DLD1 (cell line): ENCODE measurements around the gene RPL18.
"Not testable (repeated sequence)": the region's sequence is repeated elsewhere in the genome, so short reads cannot be mapped to it uniquely, and the experiment has no call there.

Experiments
- in situ Hi-C: cut with HindIII; loops from 2 replicates; pipeline ENCODE4 v1.10.0; 2017; ENCODE audit warnings: low sequenced_read_pairs

The RPL18 gene

DNA sequence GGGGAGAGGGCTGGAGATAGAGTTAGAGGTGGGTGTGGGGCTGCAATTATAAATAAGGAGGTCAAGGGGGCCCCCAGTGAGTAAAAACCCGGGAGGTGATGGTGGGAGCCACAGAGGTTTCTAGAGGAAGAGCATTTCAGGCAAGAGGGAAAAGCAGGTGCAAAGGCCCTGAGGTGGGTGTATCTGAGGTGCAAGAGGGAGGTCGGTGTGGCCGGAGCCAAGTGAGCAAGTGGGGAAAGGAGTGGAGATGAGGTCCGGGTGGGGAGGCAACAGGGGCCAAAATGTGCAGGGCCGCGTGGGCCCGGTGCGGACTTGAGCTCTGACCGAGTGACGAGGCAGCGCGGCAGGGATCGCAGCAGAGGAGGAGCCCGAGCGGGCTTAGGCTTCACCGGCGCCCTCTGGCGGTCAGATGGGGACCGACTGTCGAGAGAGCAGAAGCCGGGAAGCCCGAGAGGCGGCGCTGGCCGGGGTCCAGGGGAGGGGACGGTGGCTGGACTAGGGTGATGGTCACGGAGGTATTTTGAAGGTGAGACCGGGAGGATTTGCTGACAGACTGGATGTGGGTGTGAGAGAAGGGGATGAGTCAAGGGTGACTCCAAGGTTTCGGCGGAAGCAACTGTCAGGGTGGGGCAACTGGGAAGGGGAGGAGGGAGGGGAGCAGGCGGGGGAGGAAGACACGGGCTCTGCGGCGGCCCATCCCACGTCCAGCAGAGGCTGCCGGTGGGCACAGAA is 30.1 kb downstream of the RPL18 start:
- in situ Hi-C loops = no loop called here

DNA sequence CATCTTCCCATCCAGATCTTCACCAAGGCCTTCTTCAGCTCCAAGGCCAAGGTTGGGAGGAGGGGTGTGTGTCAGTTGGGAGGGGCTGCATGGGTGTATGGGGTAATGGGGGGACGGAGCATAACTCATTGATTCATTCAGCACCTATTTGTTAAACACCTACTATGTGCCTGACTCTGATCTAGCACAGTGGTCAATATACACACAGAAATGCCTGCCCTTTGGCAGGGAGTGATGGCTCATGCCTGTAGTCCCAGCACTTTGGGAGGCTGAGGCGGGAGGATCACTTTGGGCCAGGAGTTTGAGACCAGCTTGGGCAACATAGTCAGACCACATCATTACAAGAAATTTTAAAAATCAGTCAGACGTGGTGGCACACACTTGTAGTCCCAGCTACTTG is 31.6 kb downstream of the RPL18 start:
- in situ Hi-C loops = no loop called here

DNA sequence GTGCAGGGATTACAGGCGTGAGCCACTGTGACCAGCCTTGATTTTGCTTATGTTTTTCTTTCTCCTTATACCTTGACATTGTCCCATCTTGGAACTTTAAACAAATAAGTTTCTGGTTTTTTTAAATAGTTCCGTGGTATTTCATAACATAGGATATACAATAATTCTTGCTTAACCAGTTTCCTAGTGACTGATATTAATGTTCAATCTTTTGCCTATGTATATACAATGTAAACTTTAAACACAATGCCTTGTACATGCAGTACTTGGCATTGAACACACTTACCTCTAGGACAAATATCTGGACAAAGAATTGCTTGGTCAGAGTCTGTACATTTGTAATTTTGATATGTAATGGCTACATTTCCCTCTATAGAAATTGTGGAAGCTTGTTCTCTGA is 36.8 kb downstream of the RPL18 start:
- in situ Hi-C loops = no loop called here

DNA sequence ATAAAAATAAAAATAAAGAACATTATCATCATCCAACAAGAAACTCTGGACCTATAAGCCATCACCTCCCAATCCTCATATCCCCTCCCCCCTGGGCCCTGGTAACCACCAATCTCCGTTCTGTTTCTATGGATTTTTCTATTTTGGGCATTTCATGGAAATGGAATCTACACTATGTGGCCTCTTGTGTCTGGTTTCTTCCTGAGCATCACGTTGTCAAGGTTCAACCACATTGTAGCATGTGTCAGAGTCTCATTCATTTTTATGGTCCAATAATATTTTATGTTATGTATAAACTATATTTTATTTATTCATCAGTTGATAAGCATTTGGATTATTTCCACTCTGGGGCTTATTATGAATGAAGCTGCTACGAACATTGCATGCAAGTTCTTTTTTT is 40.1 kb downstream of the RPL18 start:
- in situ Hi-C loops = no loop called here

DNA sequence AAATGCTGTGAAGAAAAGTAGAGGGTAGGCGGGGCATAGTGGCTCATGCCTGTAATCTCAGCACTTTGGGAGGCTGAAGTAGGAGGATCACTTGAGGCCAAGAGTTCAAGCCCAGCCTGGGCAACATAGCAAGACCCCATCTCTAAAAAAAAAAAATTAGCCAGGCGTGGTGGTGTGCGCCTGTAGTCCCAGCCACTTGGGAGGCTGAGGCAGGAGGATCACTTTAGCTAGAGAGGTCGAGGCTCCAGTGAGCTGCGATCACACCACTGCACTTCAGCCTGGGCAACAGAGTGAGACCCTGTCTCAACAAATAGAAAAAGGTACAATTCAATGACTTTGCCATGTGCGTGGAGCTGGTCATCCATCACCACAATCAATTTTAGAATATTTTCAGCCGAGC is 41.1 kb downstream of the RPL18 start:
- in situ Hi-C loops = not testable (repeated sequence)

DNA sequence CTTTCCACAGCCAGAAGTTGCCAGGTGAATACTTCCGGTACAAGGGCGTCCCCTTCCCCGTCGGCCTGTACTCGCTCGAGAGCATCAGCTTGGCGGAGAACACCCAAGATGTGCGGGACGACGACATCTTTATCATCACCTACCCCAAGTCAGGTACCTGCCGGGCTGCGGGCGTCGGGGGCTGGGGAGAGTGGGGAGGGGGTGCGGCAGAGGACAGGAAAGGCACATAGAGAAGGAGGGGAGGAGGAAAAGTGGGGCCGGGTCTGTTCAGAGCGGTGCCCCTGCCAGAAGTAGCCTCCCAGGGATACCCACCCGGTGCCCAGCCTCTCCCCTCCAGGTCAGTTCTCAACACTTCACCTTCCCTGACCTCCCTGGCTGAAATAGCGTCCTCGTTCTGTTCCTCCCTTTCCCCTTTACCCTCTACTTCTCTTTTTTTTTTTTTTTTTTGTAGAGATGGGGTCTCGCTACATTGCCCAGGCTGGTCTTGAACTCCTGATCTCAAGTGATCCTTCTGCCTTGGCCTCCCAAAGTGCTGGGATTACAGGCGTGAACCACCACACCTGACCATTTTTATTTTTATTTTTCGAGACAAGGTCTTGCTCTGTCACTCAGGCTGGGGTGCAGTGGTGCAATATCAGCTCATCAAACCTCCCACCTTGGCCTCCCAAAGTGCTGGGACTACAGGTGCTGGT is 42.9 kb downstream of the RPL18 start:
- in situ Hi-C loops = no loop called here

DNA sequence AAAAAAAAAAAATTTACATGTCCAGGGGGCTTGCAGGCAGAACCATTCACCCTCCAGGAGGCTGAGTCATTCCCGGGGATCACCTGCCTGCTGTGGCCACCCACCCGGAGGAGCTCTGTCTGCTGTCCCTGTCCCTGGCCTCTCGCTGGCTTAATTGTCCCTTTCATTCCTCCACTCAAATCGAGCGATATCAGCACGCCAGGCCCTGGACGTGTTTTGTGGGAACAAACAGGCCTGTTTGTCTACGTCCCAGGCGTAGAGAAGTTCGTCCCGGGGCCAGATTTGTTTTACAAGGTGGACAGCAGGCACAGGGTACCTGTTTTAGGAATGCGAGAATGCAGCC is 45.8 kb downstream of the RPL18 start:
- in situ Hi-C loops = no loop called here

DNA sequence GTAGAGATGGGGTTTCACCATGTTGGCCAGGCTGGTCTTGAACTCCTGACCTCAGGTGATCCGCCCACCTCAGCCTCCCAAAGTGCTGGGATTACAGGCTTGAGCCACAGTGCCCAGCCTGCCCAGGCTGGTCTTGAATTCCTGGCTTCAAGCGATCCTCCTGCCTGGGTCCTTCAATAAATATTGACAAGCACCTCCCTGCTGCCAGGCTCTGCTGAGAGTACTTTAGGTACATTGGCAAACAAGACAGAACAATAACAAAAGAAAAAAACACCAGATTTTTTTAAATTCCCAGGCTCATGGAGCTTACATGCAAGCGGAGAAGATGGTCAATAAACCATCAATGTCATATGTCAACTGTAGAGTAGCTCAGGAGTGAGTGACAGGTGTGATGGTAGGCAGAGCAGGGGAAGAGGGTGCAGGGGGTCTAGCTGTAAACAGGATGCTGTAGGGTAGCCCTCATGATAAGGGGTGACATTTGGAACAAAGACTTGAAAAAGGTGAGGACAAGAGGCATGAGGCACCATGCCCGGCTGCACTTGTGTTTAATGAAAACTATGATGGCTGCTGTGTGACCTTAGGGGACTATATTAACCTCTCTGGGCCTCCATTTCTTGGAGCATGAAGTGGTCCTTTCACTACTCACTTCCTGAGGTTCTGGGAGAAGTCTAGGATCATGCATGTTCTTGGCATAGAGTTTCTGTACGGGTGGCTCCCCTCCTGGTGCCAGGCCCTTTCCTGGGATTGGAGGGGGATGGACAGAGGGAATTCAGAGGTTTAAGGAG is 47.4 kb downstream of the RPL18 start:
- in situ Hi-C loops = no loop called here

DNA sequence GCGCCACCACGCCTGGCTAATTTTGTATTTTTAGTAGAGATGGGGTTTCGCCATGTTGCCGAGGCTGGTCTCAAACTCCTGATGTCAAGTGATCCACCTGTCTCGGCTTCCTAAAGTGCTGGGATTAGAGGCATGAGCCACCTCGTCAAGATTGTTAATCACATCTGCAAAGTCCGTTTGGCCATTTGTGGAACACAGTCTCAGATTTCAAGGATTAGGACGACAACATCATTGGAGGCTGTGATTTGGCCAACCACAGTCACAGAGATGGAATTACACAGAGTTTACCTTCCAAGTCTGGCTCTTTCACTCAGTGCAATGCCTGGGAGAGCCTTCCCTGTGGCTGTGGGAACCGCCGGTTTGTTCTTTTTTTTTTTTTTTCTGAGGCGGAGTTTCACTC is 49.2 kb downstream of the RPL18 start:
- in situ Hi-C loops = no loop called here

DNA sequence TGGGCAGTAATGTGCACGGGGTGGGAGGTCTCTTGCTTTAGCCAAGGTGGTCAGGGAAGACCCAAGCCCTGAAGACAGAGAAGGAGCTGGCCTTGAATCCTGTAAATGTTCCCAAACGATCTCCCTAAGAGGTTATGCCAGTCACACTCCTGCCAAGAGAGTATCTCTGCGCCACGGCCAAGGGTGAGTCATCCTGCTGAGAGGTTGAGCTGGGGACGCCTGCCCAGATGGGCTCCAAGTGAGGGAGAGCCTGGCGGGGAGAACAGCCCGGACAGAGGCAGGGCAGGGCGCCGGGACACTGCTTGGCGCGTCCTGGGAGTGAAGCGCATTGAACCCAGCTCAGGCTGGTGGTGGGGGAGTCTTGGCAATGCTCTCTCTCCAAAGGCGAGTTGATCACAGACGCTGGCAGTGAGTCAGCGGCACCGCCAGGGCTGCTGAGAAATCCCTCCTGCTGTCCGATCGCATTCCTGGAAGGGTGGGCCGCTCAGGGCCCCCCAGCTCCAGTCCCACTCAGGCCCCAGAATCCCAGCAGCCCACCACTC is 50.6 kb downstream of the RPL18 start:
- in situ Hi-C loops = no loop called here
